AG04450 (cell line): Measurements from ENCODE around the gene KLHDC4. TPM values are rescaled to one million over a fixed set of nuclear protein-coding genes. Genes with fewer than 3 reads are reported as not detected.

Experiments used
- CTCF ChIA-PET: fragments of 300-600, 350-600 bp; formaldehyde crosslinking; extraction: SDS; loops from one replicate; lab custom pipeline; 2022; ENCODE audit warnings: antibody characterized with exemption, inconsistent platforms; lab: Charles Lee
- POLR2A ChIA-PET: fragments of 350-600 bp; formaldehyde crosslinking; extraction: SDS; loops from one replicate; lab custom pipeline; 2021; ENCODE audit warnings: antibody characterized with exemption, inconsistent platforms; lab: Yijun Ruan, JAX
- DNase-seq: peaks from one replicate; pipeline ENCODE4 v3.0.0-alpha.2; 2011; ENCODE audit warnings: low read depth, low spot score
- H3K27ac ChIP-seq: one replicate; pipeline ENCODE4 v1.5.1; 2012; ENCODE audit warnings: low read depth, low read length, control low read depth
- H3K27me3 ChIP-seq: one replicate; pipeline ENCODE4 v1.6.0; 2012; ENCODE audit warnings: low read length; ENCODE audit not compliant: control insufficient read depth, insufficient read depth
- H3K4me3 ChIP-seq: 2 replicates; pipeline ENCODE4 v1.5.1; 2011; ENCODE audit warnings: mild to moderate bottlenecking, low read depth, low read length, control low read depth
- H3K9me3 ChIP-seq: 2 replicates; pipeline ENCODE4 v1.5.1; 2012; ENCODE audit warnings: low read length; ENCODE audit not compliant: control insufficient read depth, insufficient read depth
- polyA plus RNA-seq: library from polyadenylated mRNA; depleted of rRNA; stranded (reverse); fragments of >200 nt; gene quantifications from 2 replicates; pipeline ENCODE4 v1.2.3, GENCODE V29; 2011
- TF ChIP-seq, protein P1 (sequence below): IDR thresholded peaks from 2 replicates; pipeline ENCODE4 v1.5.1; 2011; ENCODE audit warnings: low read depth, low read length, control low read depth, inconsistent platforms

The KLHDC4 gene
- polyA plus RNA-seq, 1 experiment, result 9.9 TPM

DNA sequence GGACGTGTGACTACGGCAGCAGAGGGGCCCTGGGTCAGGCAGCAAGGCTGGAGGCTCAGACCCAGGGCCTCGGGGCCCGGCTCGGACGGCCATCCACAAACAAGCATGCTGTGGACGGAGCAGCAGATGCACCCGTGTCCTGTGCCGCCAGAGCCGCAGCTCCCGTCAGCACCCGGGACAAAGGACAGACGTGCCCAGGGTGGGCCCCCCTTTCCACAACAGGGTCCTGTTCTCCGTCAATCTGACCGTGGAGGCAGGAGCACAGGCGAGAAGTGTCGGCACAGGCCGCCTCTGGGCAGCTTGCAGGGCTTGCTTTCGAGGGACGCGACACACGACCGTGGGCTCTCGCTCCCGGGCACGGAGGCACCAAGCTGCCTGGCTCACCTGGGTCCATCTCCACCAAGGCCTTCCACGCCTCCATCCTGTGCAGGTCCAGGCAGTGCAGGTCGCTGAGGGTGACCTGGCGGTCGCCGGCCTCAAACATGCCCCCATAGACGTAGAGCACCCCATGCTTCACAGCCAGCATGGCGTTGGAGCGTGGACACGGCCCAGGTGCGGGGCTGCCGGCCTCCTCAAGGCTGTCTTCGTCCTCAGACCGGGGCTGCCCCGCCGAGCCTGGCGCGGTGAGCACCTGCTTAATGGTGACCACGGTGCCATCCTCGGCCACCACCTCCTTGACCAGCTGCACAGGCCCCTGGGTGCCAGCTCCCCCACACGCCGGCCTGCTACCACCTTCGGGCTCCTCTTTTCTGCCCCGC is 56.7 kb downstream of the KLHDC4 start:
- CTCF ChIA-PET, result no interaction called here
- no peak for DNase-seq
- TF ChIP-seq, protein P1, sequence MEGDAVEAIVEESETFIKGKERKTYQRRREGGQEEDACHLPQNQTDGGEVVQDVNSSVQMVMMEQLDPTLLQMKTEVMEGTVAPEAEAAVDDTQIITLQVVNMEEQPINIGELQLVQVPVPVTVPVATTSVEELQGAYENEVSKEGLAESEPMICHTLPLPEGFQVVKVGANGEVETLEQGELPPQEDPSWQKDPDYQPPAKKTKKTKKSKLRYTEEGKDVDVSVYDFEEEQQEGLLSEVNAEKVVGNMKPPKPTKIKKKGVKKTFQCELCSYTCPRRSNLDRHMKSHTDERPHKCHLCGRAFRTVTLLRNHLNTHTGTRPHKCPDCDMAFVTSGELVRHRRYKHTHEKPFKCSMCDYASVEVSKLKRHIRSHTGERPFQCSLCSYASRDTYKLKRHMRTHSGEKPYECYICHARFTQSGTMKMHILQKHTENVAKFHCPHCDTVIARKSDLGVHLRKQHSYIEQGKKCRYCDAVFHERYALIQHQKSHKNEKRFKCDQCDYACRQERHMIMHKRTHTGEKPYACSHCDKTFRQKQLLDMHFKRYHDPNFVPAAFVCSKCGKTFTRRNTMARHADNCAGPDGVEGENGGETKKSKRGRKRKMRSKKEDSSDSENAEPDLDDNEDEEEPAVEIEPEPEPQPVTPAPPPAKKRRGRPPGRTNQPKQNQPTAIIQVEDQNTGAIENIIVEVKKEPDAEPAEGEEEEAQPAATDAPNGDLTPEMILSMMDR, result no peak
- Histone ChIP-seq H3K27me3 (no peaks in the 10 kb centered on the region), H3K27ac (no peak overlapping the region), H3K4me3 (no peak overlapping the region), H3K9me3 (no peaks in the 10 kb centered on the region)
- POLR2A ChIA-PET, result no interaction called here

DNA sequence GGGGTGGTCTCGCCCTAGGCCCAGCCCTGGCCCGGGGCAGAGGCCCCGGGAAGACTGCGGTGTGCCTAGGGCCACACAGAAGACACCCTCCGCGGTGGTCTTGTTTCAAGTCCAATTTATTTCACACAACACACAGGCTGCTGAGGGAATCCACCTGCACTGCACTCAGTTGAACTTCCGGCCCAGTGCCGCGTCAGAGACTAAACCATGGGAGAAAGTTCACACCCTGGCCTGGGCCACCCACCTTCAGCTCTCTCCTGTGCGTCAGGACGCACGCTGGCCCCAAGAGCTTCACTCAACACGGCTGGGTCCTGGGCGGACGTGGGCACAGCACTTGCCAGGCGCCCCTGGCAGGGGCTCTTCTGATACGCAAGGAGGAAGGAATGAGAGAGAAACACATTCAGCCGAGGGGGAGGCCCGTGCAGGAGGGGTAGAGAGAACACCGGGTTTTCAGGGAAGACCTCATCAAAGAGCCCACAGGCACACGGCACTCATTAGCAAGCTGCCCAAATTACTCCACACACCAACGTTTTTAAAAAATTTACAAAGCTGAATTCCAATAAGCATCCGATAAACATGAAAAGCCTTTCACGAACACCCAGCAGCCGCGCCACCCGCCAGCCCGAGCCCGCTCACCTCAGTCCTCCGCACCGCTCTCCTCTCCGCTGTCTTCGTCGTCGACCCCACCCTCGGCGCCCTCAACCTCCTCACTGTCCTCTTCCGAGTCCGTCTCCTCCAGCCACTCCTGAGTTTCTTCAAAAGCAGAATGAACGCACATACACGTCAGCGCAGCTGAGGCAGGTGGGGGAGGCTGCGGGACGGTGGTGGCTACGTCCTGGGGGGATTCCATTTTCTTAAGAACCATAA is 57.8 kb downstream of the KLHDC4 start:
- Histone ChIP-seq H3K4me3 (no peak overlapping the region), H3K27me3 (no peaks in the 10 kb centered on the region), H3K27ac (no peak overlapping the region), H3K9me3 (no peaks in the 10 kb centered on the region; the same call in 1 of the 2 replicates)
- no peak for DNase-seq
- ChIA-PET POLR2A (interaction anchor here (0.6 kb wide), 1 partner anchor 242 kb away, joined by 3 read pairs; no protein-coding TSS in a partner anchor), CTCF (no interaction called here)
- TF ChIP-seq, protein P1, result no peak

DNA sequence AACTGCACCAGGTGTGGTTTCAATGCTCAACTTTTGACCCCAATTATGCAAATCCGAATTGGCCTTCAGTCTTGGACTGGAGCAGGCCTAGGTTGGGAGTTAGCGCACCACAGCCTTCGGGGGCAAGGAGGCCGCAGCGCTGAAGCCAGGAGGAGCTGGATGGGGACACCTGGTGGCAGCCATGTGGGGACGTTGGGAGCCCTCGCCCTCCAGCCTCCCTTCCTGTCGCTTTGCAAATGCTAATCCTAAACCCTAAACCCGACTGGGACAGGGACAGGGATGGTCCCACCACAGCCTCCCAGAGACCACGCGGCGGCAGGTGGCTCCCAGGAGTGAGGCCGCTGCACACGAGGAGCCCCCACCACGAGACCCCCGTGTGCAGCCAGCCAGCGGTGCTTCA is 58.7 kb downstream of the KLHDC4 start:
- TF ChIP-seq, protein P1, result no peak
- ChIA-PET POLR2A (no interaction called here), CTCF (interaction anchor here (1.4 kb wide), 1 partner anchor 71 kb away, joined by 5 read pairs; no protein-coding TSS in a partner anchor)
- no peak for DNase-seq
- Histone ChIP-seq H3K27me3 (no peaks in the 10 kb centered on the region), H3K9me3 (no peaks in the 10 kb centered on the region; the same call in 1 of the 2 replicates), H3K4me3 (no peak overlapping the region), H3K27ac (no peak overlapping the region)

DNA sequence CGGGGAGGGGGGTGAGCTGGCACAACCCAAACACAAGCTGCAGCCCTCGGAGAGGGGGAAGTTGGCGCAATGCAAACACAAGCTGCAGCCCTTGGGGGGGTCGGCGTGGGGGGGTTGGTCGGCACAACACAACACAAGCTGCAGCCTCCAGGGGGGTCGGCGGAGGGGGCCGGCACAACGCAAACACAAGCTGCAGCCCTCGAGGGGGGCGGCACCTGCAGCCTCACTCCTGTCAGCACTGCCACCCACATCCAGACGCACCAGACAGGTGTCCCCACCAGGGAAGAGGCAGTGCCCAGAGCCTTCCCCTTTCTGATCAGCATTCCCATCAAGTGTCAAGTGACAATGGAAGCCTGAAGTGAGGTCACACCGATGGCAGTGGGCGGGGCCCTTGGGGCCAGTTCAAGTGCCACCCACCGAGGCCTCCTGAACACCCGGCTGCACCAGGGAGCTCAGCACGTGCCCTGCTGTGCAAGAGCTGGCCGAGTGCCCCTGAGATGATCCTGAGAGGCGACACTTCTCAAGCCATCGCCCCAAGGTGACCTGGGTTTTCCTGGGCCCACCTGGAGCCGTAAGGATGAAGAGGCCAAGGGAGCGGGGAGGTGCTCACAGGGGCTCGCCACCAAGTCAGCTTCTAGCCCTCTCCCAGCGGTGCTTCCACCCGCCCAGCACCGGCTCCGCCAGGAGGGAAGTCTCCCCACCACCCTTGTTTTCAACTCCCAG is 59.3 kb downstream of the KLHDC4 start:
- TF ChIP-seq, protein P1, result no peak
- ChIA-PET CTCF (interaction anchor here (1.4 kb wide), 1 partner anchor 70 kb away, joined by 5 read pairs; no protein-coding TSS in a partner anchor), POLR2A (interaction anchor here (0.5 kb wide), 1 partner anchor 658 kb away, joined by 5 read pairs; no protein-coding TSS in a partner anchor)
- no peak for DNase-seq
- H3K27ac ChIP-seq, result no peak overlapping the region
- H3K4me3 ChIP-seq, result no peak overlapping the region
- H3K9me3 ChIP-seq, result no peaks in the 10 kb centered on the region; the same call in 1 of the 2 replicates
- H3K27me3 ChIP-seq, result no peaks in the 10 kb centered on the region
